ENCODE results near the gene ZNF184. TPM values are rescaled to one million over a fixed set of nuclear protein-coding genes. Genes with fewer than 3 reads are reported as not detected.

Gene ZNF184
- total and polyA plus RNA-seq, 9 of the 15 experiments (the other 6 are each of a cell fraction or from before 2014, with no cell fraction given) = 7.6 to 22.2 (median 12.8) TPM

GRCh38 chr6:27518881-27519795 lies 46.2 kb upstream of the ZNF184 start (continued):
- TF ChIP-seq IRF9 (tag; IDR thresholded peaks at IDR 0.05) = no peak
- 0 out of 4 replicates have a peak, but pooled peaks of 1 of the 2 experiments have one; percentile 66 for TF ChIP-seq BCLAF1 (IDR thresholded peaks at IDR 0.05; ENCODE audit: borderline replicate concordance in 1 of 2, control insufficient read depth in 1 of 2, low read depth in 2 of 2, low read length in 1 of 2)
- TF ChIP-seq ILF3 (IDR thresholded peaks at IDR 0.05; ENCODE audit: borderline replicate concordance) = peak; percentile 83; the same call in 1 of the 2 replicates
- no peak for TF ChIP-seq ZNF23 (CRISPR knock-in tag; IDR thresholded peaks at IDR 0.05)
- TF ChIP-seq TEAD4 (IDR thresholded peaks at IDR 0.05; ENCODE audit: low read length) = peak; percentile 84
- no peak for TF ChIP-seq TEAD4 (CRISPR knock-in tag; IDR thresholded peaks at IDR 0.05; ENCODE audit: borderline replicate concordance)
- no peak for TF ChIP-seq PURB (CRISPR knock-in tag; IDR thresholded peaks at IDR 0.05; ENCODE audit: low read depth)
- TF ChIP-seq RAD51 (IDR thresholded peaks at IDR 0.05; ENCODE audit: borderline replicate concordance, low read depth) = 0 out of 2 replicates have a peak, but pooled peaks have one; percentile 19
- no peak for TF ChIP-seq SRSF7 (optimal IDR thresholded peaks at IDR 0.05; ENCODE audit: low read depth, low read length)
- TF ChIP-seq NUFIP1 (IDR thresholded peaks at IDR 0.05; ENCODE audit: partially characterized antibody) = peak; percentile 61
- no peak for TF ChIP-seq PRMT5 (CRISPR knock-in tag; IDR thresholded peaks at IDR 0.05)
- no peak for TF ChIP-seq RBM17 (IDR thresholded peaks at IDR 0.05; ENCODE audit: borderline replicate concordance, low read depth, low read length)
- no peak for TF ChIP-seq RBM15 (IDR thresholded peaks at IDR 0.05; ENCODE audit: insufficient read depth, low read length)
- no peak; a peak in 1 of 4 replicates for TF ChIP-seq NRF1 (conservative IDR thresholded peaks at IDR 0.05 in 1 of 2, IDR thresholded peaks at IDR 0.05 in 1 of 2)
- TF ChIP-seq ZNF384 (IDR thresholded peaks at IDR 0.05; ENCODE audit: low read depth, low read length) = peak; percentile 71
- TF ChIP-seq ZNF253 (CRISPR knock-in tag; conservative IDR thresholded peaks at IDR 0.05) = no peak
- no peak for TF ChIP-seq ZFPM2 (CRISPR knock-in tag; IDR thresholded peaks at IDR 0.05)
- no peak for TF ChIP-seq MCM7 (IDR thresholded peaks at IDR 0.05)
- TF ChIP-seq HNRNPH1 (optimal IDR thresholded peaks at IDR 0.05; ENCODE audit: low read depth, low read length) = no peak
- TF ChIP-seq MIER1 (IDR thresholded peaks at IDR 0.05; ENCODE audit: low read depth) = no peak
- TF ChIP-seq EZH2 (IDR thresholded peaks at IDR 0.05; ENCODE audit: borderline replicate concordance, low read depth, low read length) = no peak
- TF ChIP-seq SIX5 (IDR thresholded peaks at IDR 0.05; ENCODE audit: borderline replicate concordance in 1 of 2, insufficient read depth in 1 of 2, low read depth in 1 of 2, low read length in 2 of 2) = no peak
- TF ChIP-seq ZFP36 (IDR thresholded peaks at IDR 0.05; ENCODE audit: low read depth, low read length, partially characterized antibody) = no peak

Data from K562 (cell line).